Ascending aorta (tissue), 2 donors: ENCODE results near the gene ALKAL2. TPM values are rescaled to one million over a fixed set of nuclear protein-coding genes. Genes with fewer than 3 reads are reported as not detected.

ENCODE experiments used
- DNase-seq, 2 donors: peaks; one replicate each; pipeline ENCODE4 v3.0.0-alpha.2; 2019; ENCODE audit warnings: low spot score in 2 of 2
- H3K27ac ChIP-seq, 2 donors: fragments of 200-600 bp; sonication (generic); one replicate each; pipeline ENCODE4 v1.5.1; 2016 to 2017; ENCODE audit warnings: mild to moderate bottlenecking in 1 of 2
- H3K27me3 ChIP-seq: fragments of 200-600 bp; sonication (generic); one replicate; pipeline ENCODE4 v1.5.1; 2017
- H3K36me3 ChIP-seq, 2 donors: fragments of 200-600 bp; sonication (generic); one replicate each; pipeline ENCODE4 v1.5.1; 2016
- H3K4me1 ChIP-seq, 2 donors: fragments of 200-600 bp; sonication (generic); one replicate each; pipeline ENCODE4 v1.5.1; 2016 to 2017; ENCODE audit warnings: mild to moderate bottlenecking in 1 of 2
- H3K4me3 ChIP-seq, 2 donors: fragments of 200-600 bp; sonication (generic); one replicate each; pipeline ENCODE4 v1.5.1; 2016 to 2017; ENCODE audit warnings: mild to moderate bottlenecking in 1 of 2
- H3K9me3 ChIP-seq, 2 donors: fragments of 200-600 bp; sonication (generic); one replicate each; pipeline ENCODE4 v1.5.1; 2016
- CTCF ChIP-seq, 3 experiments: fragments of 200-600 bp in 2 of 3; fragments of 450-650 bp in 1 of 3; sonication (generic) in 2 of 3; IDR thresholded peaks; one replicate each; pipeline ENCODE4 v1.5.1; 2016 to 2019; ENCODE audit warnings: antibody characterized with exemption in 3 of 3, mild to moderate bottlenecking in 1 of 3, moderate library complexity in 1 of 3
- intact Hi-C: fragments of 100-400 bp; cut with DNase I; formaldehyde crosslinking; loops from one replicate; pipeline ENCODE4 v1.15.1; 2023
- total RNA-seq: library from RNA; depleted of rRNA; stranded (reverse); fragments of >200 nt; gene quantifications from one replicate; pipeline ENCODE4 v1.1.0, GENCODE V29; 2016

Gene ALKAL2
- total RNA-seq, 1 donor from 2014 or later: 26.7 TPM

DNA sequence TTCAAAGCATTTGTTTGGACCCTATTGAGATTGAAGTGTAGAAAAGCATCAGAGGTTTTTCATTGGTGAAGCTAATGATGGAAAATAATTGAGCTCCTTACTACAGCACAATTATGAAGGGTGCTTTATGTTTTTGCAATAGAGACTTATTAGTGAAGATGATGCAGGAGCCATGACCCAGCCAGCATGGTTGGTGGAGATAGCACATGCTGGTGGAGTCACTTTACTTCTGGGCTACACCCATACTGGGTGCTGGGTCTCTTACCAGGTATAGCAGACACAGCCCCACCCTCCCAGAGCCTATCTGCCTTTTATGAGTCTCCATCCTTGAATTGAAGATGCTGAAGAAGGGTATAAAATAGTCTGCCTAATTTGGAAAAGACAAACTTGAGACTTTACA, 19.6 kb downstream of the ALKAL2 start:
- peaks cover 3 to 11% of the 10 kb centered on the region in 2 donors for H3K36me3 ChIP-seq
- DNase-seq: no peak
- H3K27ac ChIP-seq: no peak overlapping the region
- H3K9me3 ChIP-seq: no peaks in the 10 kb centered on the region
- no peak for TF ChIP-seq CTCF (IDR thresholded peaks at IDR 0.05)
- no peaks in the 10 kb centered on the region for H3K27me3 ChIP-seq
- intact Hi-C loops: no loop called here
- H3K4me3 ChIP-seq: no peak overlapping the region
- peaks cover 5 to 9% of the 10 kb centered on the region in 2 donors for H3K4me1 ChIP-seq

- Histone ChIP-seq H3K4me3 (peak within 1 kb of the TSS; percentile 73 to 86), H3K36me3 (no peaks in the 10 kb centered on the region), H3K27ac (peak within 1 kb of the TSS; percentile 56 to 71), H3K9me3 (peaks cover 0 to 9% of the 10 kb centered on the region in 2 donors), H3K4me1 (peaks cover 5 to 11% of the 10 kb centered on the region in 2 donors), H3K27me3 (no peaks in the 10 kb centered on the region)
- TF ChIP-seq CTCF (IDR thresholded peaks at IDR 0.05): no peak
- intact Hi-C loops: loop anchor here (1.0 to 5.0 kb wide), 3 partner anchors 24 to 413 kb away; partner anchors contain the start of genes ALKAL2, FAM110C and TMEM18
- peak; percentile 74 to 95 for DNase-seq
These were observed 23.1 kb downstream of the ALKAL2 start, which contains the start of gene ACP1 for GRCh38 chr2:264493-265468. Gene ACP1 (plus strand): TSS chr2:264947. CDS start chr2:264965, 18 bp downstream.

DNA sequence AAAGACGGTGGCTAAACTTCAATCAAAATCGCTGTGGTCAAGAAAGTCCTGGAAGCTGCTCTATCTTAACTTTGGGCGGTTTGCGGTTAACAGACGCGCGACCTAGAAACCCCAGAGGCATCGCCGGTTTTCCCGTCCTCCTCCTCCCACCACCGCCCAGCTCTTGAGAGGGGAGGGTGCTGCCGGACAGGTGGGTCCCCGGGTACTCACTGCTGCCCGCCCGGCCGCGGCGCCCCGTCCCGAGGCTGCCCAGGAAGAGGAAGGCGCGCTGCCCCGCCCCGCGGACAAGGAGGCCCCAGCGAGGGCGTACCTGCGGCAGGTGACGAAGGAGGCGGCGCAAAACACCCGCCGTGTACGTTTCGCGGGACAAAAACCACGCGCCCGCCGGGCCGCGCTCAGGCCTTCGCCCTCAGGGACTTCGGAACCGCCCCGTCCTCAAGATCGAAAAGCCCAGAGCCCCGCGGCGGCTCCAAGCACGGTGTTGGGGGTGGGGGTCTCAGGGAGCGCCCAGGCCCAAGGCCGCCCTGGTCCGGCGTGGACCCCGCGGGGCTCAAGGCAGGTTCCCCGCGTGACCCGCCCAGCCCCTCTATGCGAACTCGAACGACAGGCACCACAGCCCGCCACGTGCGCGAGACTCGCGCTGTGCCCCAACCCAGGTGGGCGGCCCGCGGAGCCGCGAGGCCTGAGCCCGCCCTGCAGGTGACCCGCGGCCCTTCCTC, 24.0 kb downstream of the ALKAL2 start, which contains the start of gene SH3YL1:
Gene SH3YL1 (minus strand): TSS at position 259 of the 719 bp plus-strand sequence. CDS start 48 bp downstream, at position 211.
- no peaks in the 10 kb centered on the region for H3K27me3 ChIP-seq
- no peak for TF ChIP-seq CTCF (IDR thresholded peaks at IDR 0.05)
- peak within 1 kb of the TSS; percentile 73 to 86 for H3K4me3 ChIP-seq
- H3K4me1 ChIP-seq: peaks cover 5 to 11% of the 10 kb centered on the region in 2 donors
- H3K36me3 ChIP-seq: no peaks in the 10 kb centered on the region
- peak within 1 kb of the TSS; percentile 56 to 71 for H3K27ac ChIP-seq
- DNase-seq: peak in 1 of 2 donors; percentile 65
- intact Hi-C loops: loop anchor here (1.0 to 5.0 kb wide), 3 partner anchors 25 to 413 kb away; partner anchors contain the start of genes ALKAL2, FAM110C and TMEM18
- peaks cover 0 to 10% of the 10 kb centered on the region in 2 donors for H3K9me3 ChIP-seq

DNA sequence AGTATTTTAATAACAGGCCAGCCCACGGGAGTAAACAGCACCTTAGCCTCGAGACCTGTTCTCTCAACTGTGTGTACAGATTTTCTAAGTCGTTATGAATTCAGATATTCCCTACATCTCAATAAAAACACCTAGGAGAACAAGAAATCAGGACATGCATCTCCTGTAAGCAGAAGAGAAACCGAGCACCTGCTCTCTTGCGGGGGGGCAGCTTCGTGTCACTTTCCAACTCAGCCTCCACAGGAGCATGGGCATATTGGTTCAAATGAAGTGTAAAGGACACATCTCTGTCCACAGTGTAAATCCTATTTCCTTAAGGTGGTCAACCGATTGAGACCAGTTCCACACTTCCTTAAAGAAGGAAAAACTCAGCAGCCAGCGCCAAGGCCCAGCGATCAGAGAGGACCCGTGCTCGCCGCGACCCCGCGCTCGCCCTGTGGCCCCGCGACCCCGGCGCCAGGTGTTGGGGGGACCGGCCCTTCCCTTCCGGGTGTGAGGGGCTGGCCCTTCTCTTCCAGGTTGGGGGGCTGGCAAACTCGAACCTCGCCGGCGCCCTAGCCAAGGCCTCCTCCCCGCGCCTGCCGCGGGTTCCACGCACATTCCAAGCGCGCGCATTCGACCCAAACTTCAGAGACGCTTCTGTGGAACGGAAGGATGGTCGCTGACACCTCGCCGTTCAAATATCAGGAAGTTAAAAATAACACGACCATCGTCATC, 24.7 kb downstream of the ALKAL2 start:
- peaks cover 0 to 3% of the 10 kb centered on the region in 2 donors for H3K36me3 ChIP-seq
- H3K4me1 ChIP-seq: peaks cover 5 to 11% of the 10 kb centered on the region in 2 donors
- peaks cover 0 to 18% of the 10 kb centered on the region in 2 donors for H3K9me3 ChIP-seq
- no peak overlapping the region for H3K27ac ChIP-seq
- peak overlapping the region; percentile 73 to 86 for H3K4me3 ChIP-seq
- no peaks in the 10 kb centered on the region for H3K27me3 ChIP-seq
- no peak for TF ChIP-seq CTCF (IDR thresholded peaks at IDR 0.05)
- intact Hi-C loops: loop anchor here (5.0 kb wide), 1 partner anchor 414 kb away; the partner anchor contains the start of gene TMEM18
- no peak for DNase-seq

- no peak overlapping the region for H3K4me3 ChIP-seq
- H3K4me1 ChIP-seq: peaks cover 5 to 11% of the 10 kb centered on the region in 2 donors
- DNase-seq: no peak
- no peaks in the 10 kb centered on the region for H3K27me3 ChIP-seq
- peaks cover 0 to 3% of the 10 kb centered on the region in 2 donors for H3K36me3 ChIP-seq
- no peak overlapping the region for H3K27ac ChIP-seq
- intact Hi-C loops: loop anchor here (5.0 kb wide), 1 partner anchor 415 kb away; the partner anchor contains the start of gene TMEM18
- peaks cover 6 to 28% of the 10 kb centered on the region in 2 donors for H3K9me3 ChIP-seq
- TF ChIP-seq CTCF (IDR thresholded peaks at IDR 0.05): no peak
These were observed 25.8 kb downstream of the ALKAL2 start for GRCh38 chr2:262117-262516.
